Panc1 (cell line): Measurements from ENCODE around the gene KCNMB1.

Experiments
- CTCF ChIP-seq: fragments of 450-650 bp; IDR thresholded peaks from 2 replicates; pipeline ENCODE4 v1.5.1; 2017; ENCODE audit warnings: mild to moderate bottlenecking
- POLR2AphosphoS5 ChIP-seq: IDR thresholded peaks from 2 replicates; pipeline ENCODE4 v1.6.1; 2012; ENCODE audit warnings: mild to moderate bottlenecking, low read depth, low read length, moderate library complexity

DNA sequence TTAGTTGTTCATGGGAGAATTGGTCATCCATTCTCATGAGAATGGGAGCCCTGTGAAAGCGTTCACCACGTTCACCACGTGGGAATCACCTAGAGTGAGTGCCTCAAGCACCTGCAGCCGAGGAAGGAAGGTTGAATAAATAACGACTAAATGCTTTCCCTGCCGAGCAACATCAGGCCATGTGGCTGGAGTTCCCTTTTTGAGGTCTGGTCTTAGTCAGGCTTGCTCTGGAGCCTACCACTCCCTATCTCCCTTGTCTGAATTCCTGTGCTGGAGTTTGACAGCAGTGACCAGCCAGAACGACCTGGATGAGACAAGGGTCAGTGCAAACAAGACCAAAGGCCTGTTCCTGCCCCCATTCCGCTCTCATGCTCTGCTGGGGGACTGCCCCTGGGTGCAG, 28.5 kb downstream of the KCNMB1 start:
- TF ChIP-seq CTCF (no peak), POLR2AphosphoS5 (no peak)
